ENCODE results near the gene GCSH.
A peak's percentile ranks its signal among the peaks of the same experiment; 100 is the strongest.

Gene GCSH

DNA sequence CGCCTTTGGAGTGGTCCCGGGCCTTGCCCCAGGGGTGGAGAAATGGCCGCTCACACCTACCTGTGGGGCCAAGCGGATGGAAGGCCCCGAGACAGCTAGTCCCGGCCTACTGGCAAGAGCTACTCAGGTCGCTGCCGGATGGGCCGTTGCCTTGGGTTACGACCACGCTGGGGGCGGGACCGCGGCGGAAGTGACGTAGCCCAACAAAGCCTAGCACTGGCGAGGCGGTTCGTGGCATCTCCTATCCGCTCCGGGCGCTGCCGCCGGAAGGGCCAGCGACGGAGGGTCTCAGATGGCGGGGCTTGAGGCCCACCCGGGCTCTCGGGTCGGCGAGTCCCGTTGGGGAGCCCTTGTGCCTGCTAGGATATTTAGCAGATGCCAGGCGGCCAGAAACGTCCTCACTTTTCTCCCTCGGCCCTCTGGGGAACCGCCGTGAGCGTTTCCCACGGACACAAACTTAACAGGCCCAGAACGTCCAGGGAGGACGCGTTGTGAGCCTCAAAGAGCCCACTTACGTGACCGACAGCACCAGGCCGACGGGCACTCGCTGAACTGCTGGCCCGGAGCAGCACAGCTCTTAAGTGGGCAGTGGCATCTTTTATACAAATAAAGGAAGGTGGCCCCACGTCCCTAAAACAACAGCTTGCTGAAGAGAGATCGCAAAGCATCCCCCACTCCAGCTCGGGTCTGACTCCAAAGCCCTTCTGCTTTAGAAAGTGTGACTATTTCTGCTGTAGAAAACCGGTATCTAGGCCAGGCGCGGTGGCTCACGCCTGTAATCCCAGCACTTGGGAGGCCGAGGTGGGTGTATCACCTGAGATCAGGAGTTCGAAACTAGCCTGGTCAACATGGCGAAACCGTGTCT is 18.9 kb downstream of the GCSH start, which contains the start of gene C16orf46:
C16orf46 (minus strand) TSS at position 163 of the 865 bp plus-strand sequence. CDS start 13,283 bp downstream, outside the sequence.
- H3K27ac ChIP-seq (ENCODE audit: low read depth in 2 of 2, low read length in 2 of 2) = peak within 1 kb of the TSS; percentile 97
- no peaks in the 10 kb centered on the region for H3K36me3 ChIP-seq (ENCODE audit: control insufficient read depth in 2 of 2, insufficient read depth in 2 of 2, low read length in 2 of 2)
- H3K9me3 ChIP-seq (ENCODE audit: control insufficient read depth in 2 of 2, low read length in 2 of 2) = no peaks in the 10 kb centered on the region
- peak within 1 kb of the TSS; percentile 93 to 94 for H3K4me3 ChIP-seq (ENCODE audit: low read length in 2 of 2)
- no peaks in the 10 kb centered on the region for H3K27me3 ChIP-seq (ENCODE audit: control insufficient read depth in 2 of 2, insufficient read depth in 2 of 2, low read length in 2 of 2)
- peak within 1 kb of the TSS; percentile 74 to 97 for H3K9ac ChIP-seq (ENCODE audit: low read depth in 1 of 2, low read length in 2 of 2)
- peaks cover 2 to 6% of the 10 kb centered on the region in 2 donors for H3K4me1 ChIP-seq (ENCODE audit: control insufficient read depth in 2 of 2, insufficient read depth in 2 of 2, low read length in 2 of 2)

DNA sequence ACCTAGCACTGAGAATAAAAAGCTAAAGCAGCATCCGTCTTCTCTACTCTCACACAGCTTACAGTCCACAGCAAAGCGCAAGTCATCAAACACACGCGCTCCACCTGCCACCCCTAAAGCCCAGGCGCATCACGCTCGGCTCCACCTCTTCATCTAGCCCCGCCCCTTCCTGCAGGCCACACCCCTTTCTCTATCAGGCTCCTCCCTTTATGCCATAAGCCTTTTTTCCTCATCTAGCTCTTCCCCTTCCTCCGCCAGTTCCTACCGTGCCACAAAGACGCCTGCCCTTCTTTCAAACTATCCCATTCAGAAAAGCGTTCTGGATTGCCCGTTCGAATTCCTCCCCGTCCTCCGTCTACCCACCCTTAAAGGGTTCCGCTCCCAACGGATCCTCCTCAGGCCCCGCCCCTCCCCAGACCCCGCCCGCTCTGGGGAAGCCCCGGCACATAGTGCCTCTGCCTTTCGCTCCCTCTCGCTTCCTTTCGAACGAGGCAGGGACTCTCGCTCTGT is 19.6 kb downstream of the GCSH start:
- H3K27ac ChIP-seq (ENCODE audit: low read depth in 2 of 2, low read length in 2 of 2) = peak overlapping the region; percentile 97
- peaks cover 2 to 6% of the 10 kb centered on the region in 2 donors for H3K4me1 ChIP-seq (ENCODE audit: control insufficient read depth in 2 of 2, insufficient read depth in 2 of 2, low read length in 2 of 2)
- H3K9me3 ChIP-seq (ENCODE audit: control insufficient read depth in 2 of 2, low read length in 2 of 2) = no peaks in the 10 kb centered on the region
- no peaks in the 10 kb centered on the region for H3K36me3 ChIP-seq (ENCODE audit: control insufficient read depth in 2 of 2, insufficient read depth in 2 of 2, low read length in 2 of 2)
- H3K4me3 ChIP-seq (ENCODE audit: low read length in 2 of 2) = peak overlapping the region; percentile 93 to 94
- peak overlapping the region; percentile 74 to 97 for H3K9ac ChIP-seq (ENCODE audit: low read depth in 1 of 2, low read length in 2 of 2)
- no peaks in the 10 kb centered on the region for H3K27me3 ChIP-seq (ENCODE audit: control insufficient read depth in 2 of 2, insufficient read depth in 2 of 2, low read length in 2 of 2)

GRCh38 chr16:81073560-81074330 is 22.4 kb downstream of the GCSH start:
- no peaks in the 10 kb centered on the region for H3K36me3 ChIP-seq (ENCODE audit: control insufficient read depth in 2 of 2, insufficient read depth in 2 of 2, low read length in 2 of 2)
- no peak overlapping the region for H3K9ac ChIP-seq (ENCODE audit: low read depth in 1 of 2, low read length in 2 of 2)
- peaks cover 2 to 6% of the 10 kb centered on the region in 2 donors for H3K4me1 ChIP-seq (ENCODE audit: control insufficient read depth in 2 of 2, insufficient read depth in 2 of 2, low read length in 2 of 2)

GRCh38 chr16:81071805-81072204 is 24.4 kb downstream of the GCSH start:
- Histone ChIP-seq H3K9ac (ENCODE audit: low read depth in 1 of 2, low read length in 2 of 2) (no peak overlapping the region), H3K27me3 (ENCODE audit: control insufficient read depth in 2 of 2, insufficient read depth in 2 of 2, low read length in 2 of 2) (no peaks in the 10 kb centered on the region), H3K4me1 (ENCODE audit: control insufficient read depth in 2 of 2, insufficient read depth in 2 of 2, low read length in 2 of 2) (peaks cover 2% of the 10 kb centered on the region in 2 donors), H3K9me3 (ENCODE audit: control insufficient read depth in 2 of 2, low read length in 2 of 2) (no peaks in the 10 kb centered on the region), H3K4me3 (ENCODE audit: low read length in 2 of 2) (no peak overlapping the region), H3K27ac (ENCODE audit: low read depth in 2 of 2, low read length in 2 of 2) (no peak overlapping the region), H3K36me3 (ENCODE audit: control insufficient read depth in 2 of 2, insufficient read depth in 2 of 2, low read length in 2 of 2) (no peaks in the 10 kb centered on the region)

More at GRCh38 chr16:81073560-81074330, 22.4 kb downstream of the GCSH start:
- Histone ChIP-seq H3K9me3 (ENCODE audit: control insufficient read depth in 2 of 2, low read length in 2 of 2) (no peaks in the 10 kb centered on the region), H3K27ac (ENCODE audit: low read depth in 2 of 2, low read length in 2 of 2) (no peak overlapping the region), H3K27me3 (ENCODE audit: control insufficient read depth in 2 of 2, insufficient read depth in 2 of 2, low read length in 2 of 2) (no peaks in the 10 kb centered on the region), H3K4me3 (ENCODE audit: low read length in 2 of 2) (no peak overlapping the region)

- Histone ChIP-seq H3K4me1 (ENCODE audit: control insufficient read depth in 2 of 2, insufficient read depth in 2 of 2, low read length in 2 of 2) (no peaks in the 10 kb centered on the region), H3K27me3 (ENCODE audit: control insufficient read depth in 2 of 2, insufficient read depth in 2 of 2, low read length in 2 of 2) (no peaks in the 10 kb centered on the region), H3K9ac (ENCODE audit: low read depth in 1 of 2, low read length in 2 of 2) (no peak overlapping the region), H3K9me3 (ENCODE audit: control insufficient read depth in 2 of 2, low read length in 2 of 2) (no peaks in the 10 kb centered on the region), H3K27ac (ENCODE audit: low read depth in 2 of 2, low read length in 2 of 2) (no peak overlapping the region), H3K4me3 (ENCODE audit: low read length in 2 of 2) (no peak overlapping the region), H3K36me3 (ENCODE audit: control insufficient read depth in 2 of 2, insufficient read depth in 2 of 2, low read length in 2 of 2) (no peaks in the 10 kb centered on the region)
Measured at GRCh38 chr16:81070979-81071378, 25.2 kb downstream of the GCSH start.

GRCh38 chr16:81069063-81069462 is 27.1 kb downstream of the GCSH start:
- Histone ChIP-seq H3K9ac (ENCODE audit: low read depth in 1 of 2, low read length in 2 of 2) (no peak overlapping the region), H3K9me3 (ENCODE audit: control insufficient read depth in 2 of 2, low read length in 2 of 2) (no peaks in the 10 kb centered on the region), H3K4me1 (ENCODE audit: control insufficient read depth in 2 of 2, insufficient read depth in 2 of 2, low read length in 2 of 2) (no peaks in the 10 kb centered on the region), H3K27me3 (ENCODE audit: control insufficient read depth in 2 of 2, insufficient read depth in 2 of 2, low read length in 2 of 2) (no peaks in the 10 kb centered on the region), H3K27ac (ENCODE audit: low read depth in 2 of 2, low read length in 2 of 2) (no peak overlapping the region), H3K4me3 (ENCODE audit: low read length in 2 of 2) (no peak overlapping the region), H3K36me3 (ENCODE audit: control insufficient read depth in 2 of 2, insufficient read depth in 2 of 2, low read length in 2 of 2) (no peaks in the 10 kb centered on the region)

GRCh38 chr16:81067166-81067565 is 29.0 kb downstream of the GCSH start:
- H3K4me1 ChIP-seq (ENCODE audit: control insufficient read depth in 2 of 2, insufficient read depth in 2 of 2, low read length in 2 of 2) = no peaks in the 10 kb centered on the region
- H3K9ac ChIP-seq (ENCODE audit: low read depth in 1 of 2, low read length in 2 of 2) = no peak overlapping the region
- H3K27me3 ChIP-seq (ENCODE audit: control insufficient read depth in 2 of 2, insufficient read depth in 2 of 2, low read length in 2 of 2) = no peaks in the 10 kb centered on the region
- H3K36me3 ChIP-seq (ENCODE audit: control insufficient read depth in 2 of 2, insufficient read depth in 2 of 2, low read length in 2 of 2) = no peaks in the 10 kb centered on the region
- H3K9me3 ChIP-seq (ENCODE audit: control insufficient read depth in 2 of 2, low read length in 2 of 2) = no peaks in the 10 kb centered on the region
- no peak overlapping the region for H3K4me3 ChIP-seq (ENCODE audit: low read length in 2 of 2)
- no peak overlapping the region for H3K27ac ChIP-seq (ENCODE audit: low read depth in 2 of 2, low read length in 2 of 2)

DNA sequence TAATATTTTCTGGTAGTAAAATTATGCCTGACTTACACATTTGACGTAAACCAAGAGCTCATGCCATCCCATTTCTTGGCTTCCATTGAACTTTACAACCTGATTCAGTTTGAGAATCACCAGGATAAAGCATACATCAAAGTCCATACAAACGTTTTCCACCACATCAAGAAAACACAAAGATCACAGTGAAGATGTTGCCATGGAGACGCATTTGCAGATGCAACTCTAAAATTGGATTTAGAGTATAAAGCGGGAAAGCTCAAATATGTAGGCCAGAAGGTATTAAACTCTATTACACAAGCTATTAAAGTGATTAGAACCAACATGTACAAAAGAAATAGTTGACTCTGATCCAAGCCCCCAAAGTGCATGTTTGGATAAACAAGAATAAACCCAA is 29.5 kb downstream of the GCSH start:
- Histone ChIP-seq H3K36me3 (ENCODE audit: control insufficient read depth in 2 of 2, insufficient read depth in 2 of 2, low read length in 2 of 2) (no peaks in the 10 kb centered on the region), H3K4me3 (ENCODE audit: low read length in 2 of 2) (no peak overlapping the region), H3K27ac (ENCODE audit: low read depth in 2 of 2, low read length in 2 of 2) (no peak overlapping the region), H3K9me3 (ENCODE audit: control insufficient read depth in 2 of 2, low read length in 2 of 2) (no peaks in the 10 kb centered on the region), H3K4me1 (ENCODE audit: control insufficient read depth in 2 of 2, insufficient read depth in 2 of 2, low read length in 2 of 2) (no peaks in the 10 kb centered on the region), H3K9ac (ENCODE audit: low read depth in 1 of 2, low read length in 2 of 2) (no peak overlapping the region), H3K27me3 (ENCODE audit: control insufficient read depth in 2 of 2, insufficient read depth in 2 of 2, low read length in 2 of 2) (no peaks in the 10 kb centered on the region)

DNA sequence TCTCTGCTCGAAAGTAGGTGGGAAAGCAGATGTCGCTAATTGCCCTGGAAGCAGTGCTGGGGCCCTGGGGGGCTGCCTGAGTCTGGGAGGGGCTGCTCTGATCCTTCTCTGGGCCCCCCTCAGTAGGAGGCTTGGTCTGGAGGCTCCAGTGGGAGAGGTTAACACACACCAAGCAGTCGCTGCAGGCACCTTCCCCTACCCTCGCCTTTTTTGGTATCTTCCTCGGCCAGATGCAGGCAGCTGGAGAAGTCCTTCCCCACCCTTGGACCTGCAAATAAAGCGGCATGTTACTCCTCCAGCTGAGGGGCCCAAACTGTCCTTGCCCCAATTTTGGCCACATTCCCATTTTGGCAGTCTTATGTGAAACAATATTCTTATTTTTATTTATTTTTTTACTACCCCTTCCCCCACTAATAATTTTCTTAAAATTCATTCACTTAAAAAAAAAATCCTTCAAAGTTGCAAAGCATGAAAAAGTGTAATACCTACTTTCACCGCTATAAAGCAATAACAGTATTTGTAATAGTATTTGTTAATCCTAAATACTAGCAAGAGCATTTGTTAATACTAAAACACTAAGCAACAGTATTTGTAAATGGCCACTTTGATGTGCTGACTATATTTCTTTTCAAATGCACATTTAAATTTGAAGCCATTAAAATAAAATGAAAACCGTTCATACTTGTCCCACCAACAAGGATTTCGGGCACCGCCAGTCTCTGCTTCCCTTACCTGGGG is 34.2 kb downstream of the GCSH start:
- H3K36me3 ChIP-seq (ENCODE audit: control insufficient read depth in 2 of 2, insufficient read depth in 2 of 2, low read length in 2 of 2) = no peaks in the 10 kb centered on the region
- no peak overlapping the region for H3K4me3 ChIP-seq (ENCODE audit: low read length in 2 of 2)
- H3K4me1 ChIP-seq (ENCODE audit: control insufficient read depth in 2 of 2, insufficient read depth in 2 of 2, low read length in 2 of 2) = no peaks in the 10 kb centered on the region
- H3K9me3 ChIP-seq (ENCODE audit: control insufficient read depth in 2 of 2, low read length in 2 of 2) = no peaks in the 10 kb centered on the region
- no peak overlapping the region for H3K9ac ChIP-seq (ENCODE audit: low read depth in 1 of 2, low read length in 2 of 2)
- H3K27me3 ChIP-seq (ENCODE audit: control insufficient read depth in 2 of 2, insufficient read depth in 2 of 2, low read length in 2 of 2) = no peaks in the 10 kb centered on the region
- no peak overlapping the region for H3K27ac ChIP-seq (ENCODE audit: low read depth in 2 of 2, low read length in 2 of 2)
